ENCODE measurements around the gene SOX30.

SOX30 gene

GRCh38 chr5:157640406-157641066 is 11.7 kb downstream of the SOX30 start:
- no peak for TF ChIP-seq CTCF (conservative IDR thresholded peaks at IDR 0.05; ENCODE audit: low read depth, low read length)
- DNase-seq (ENCODE audit: low read depth), result no peak
- no peak overlapping the region for H3K4me3 ChIP-seq (ENCODE audit: low read depth, low read length)

DNA sequence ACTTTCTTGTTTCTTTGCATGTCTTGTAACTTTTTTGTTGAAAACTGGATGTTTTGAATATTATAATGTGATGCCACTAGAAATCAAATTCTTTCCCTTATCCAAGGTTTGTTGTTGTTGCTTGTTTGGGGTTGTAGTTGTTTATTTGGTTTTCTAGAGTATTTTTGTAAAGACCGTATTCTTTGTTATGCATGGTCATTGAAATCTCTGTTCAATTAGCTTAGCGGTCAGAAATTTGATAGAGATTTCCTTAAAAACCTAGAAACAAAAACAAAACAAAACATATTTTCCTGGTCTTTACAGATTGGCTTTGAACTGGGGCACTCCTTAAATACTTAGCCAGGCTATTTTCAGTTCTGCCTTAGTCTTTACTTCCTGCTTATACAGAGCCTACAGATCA is 21.9 kb downstream of the SOX30 start:
- no peak for DNase-seq (ENCODE audit: low read depth)
- no peak for TF ChIP-seq CTCF (conservative IDR thresholded peaks at IDR 0.05; ENCODE audit: low read depth, low read length)
- H3K4me3 ChIP-seq (ENCODE audit: low read depth, low read length), result no peak overlapping the region

DNA sequence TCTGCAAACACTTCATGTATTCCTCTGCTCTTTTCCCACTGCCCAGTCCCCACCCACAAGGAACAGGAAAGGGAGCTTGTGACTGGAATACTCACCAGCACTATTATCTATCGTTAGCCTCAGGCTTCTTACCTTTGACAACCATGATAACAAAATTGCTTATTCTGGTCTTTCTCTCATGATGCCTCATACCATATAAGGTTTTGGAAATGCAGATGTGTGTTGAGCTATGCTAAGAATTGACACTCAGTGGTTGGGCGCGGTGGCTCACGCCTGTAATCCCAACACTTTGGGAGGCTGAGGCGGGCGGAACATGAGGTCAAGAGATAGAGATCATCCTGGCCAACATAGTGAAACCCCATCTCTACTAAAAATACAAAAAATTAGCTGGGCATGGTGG is 25.4 kb downstream of the SOX30 start:
- no peak for DNase-seq (ENCODE audit: low read depth)
- no peak for TF ChIP-seq CTCF (conservative IDR thresholded peaks at IDR 0.05; ENCODE audit: low read depth, low read length)

GRCh38 chr5:157624144-157624543 is 28.1 kb downstream of the SOX30 start:
- H3K4me3 ChIP-seq (ENCODE audit: low read depth, low read length), result no peak overlapping the region
- DNase-seq (ENCODE audit: low read depth), result no peak
- no peak for TF ChIP-seq CTCF (conservative IDR thresholded peaks at IDR 0.05; ENCODE audit: low read depth, low read length)

More for the DNA sequence above, 25.4 kb downstream of the SOX30 start:
- no peak overlapping the region for H3K4me3 ChIP-seq (ENCODE audit: low read depth, low read length)

DNA sequence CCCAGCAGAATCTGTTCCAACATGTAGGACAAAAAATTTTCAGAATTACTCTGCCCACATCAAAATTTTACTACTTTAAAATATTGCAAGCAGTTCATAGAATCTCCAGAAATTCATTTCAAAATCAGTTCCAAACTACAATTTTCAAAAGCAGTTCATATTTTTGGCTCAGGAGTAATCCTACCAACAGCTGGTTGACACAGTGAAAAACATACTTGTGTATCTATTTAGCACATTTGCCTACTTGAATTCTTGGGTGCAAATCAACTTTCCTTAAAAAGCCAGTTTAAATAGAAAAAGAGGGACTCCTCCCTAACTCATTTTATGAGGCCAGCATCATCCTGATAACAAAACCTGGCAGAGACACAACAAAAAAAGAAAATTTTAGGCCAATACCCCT is 31.5 kb downstream of the SOX30 start:
- no peak for TF ChIP-seq CTCF (conservative IDR thresholded peaks at IDR 0.05; ENCODE audit: low read depth, low read length)
- no peak overlapping the region for H3K4me3 ChIP-seq (ENCODE audit: low read depth, low read length)
- DNase-seq (ENCODE audit: low read depth), result no peak

DNA sequence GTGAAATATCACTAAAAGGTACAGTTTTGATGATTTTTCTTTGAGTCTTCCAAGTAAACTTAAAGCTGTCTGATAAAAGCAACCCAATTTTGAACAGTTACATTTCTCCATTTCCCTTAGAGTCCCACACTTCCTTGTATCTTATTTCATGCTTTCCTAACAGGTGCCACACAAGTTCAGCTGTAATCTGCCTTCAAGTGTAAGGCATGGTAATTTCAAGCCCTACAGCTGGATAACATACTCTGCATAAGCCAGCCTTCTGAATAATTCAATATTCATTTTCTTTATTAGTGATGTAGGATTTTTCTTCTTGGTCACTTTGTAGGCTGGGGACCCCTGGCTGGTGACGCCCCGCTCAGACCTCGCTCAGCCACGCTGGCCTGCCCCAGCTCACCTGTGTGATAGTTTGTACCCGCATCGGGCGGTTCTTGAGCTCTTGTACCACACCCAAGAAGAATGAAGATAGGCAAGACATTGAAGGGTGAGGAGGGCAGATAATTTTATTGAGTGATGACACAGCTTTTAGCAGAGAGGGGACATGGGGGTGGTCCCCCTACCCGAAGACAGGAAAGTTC is 34.0 kb downstream of the SOX30 start:
- DNase-seq (ENCODE audit: low read depth), result no peak

More for the DNA sequence above, 34.0 kb downstream of the SOX30 start:
- no peak overlapping the region for H3K4me3 ChIP-seq (ENCODE audit: low read depth, low read length)
- TF ChIP-seq CTCF (conservative IDR thresholded peaks at IDR 0.05; ENCODE audit: low read depth, low read length), result no peak
